Mucosa of descending colon (tissue), 3 donors: Measurements from ENCODE around the gene IQGAP2. TPM values are rescaled to one million over a fixed set of nuclear protein-coding genes. Genes with fewer than 3 reads are reported as not detected.

Experiments
- ATAC-seq: fragments of 200-7000 bp; cut with Tn5 transposase; one replicate; pipeline ENCODE4 v1.9.1; 2020; ENCODE audit warnings: mild to moderate bottlenecking, moderate library complexity
- DNase-seq, 3 donors: peaks; one replicate each; pipeline ENCODE4 v3.0.0-alpha.2; 2020
- H3K36me3 ChIP-seq: fragments of 200-600 bp; one replicate; pipeline ENCODE4 v1.8.0; 2021; ENCODE audit warnings: low read depth, mild to moderate bottlenecking
- H3K4me1 ChIP-seq: fragments of 200-600 bp; one replicate; pipeline ENCODE4 v1.8.0; 2021; ENCODE audit warnings: low read depth, mild to moderate bottlenecking
- H3K4me3 ChIP-seq: fragments of 200-600 bp; one replicate; pipeline ENCODE4 v1.8.0; 2021; ENCODE audit warnings: mild to moderate bottlenecking
- H3K9me3 ChIP-seq: fragments of 200-600 bp; one replicate; pipeline ENCODE4 v1.8.0; 2021; ENCODE audit warnings: mild to moderate bottlenecking
- CTCF ChIP-seq: fragments of 200-600 bp; IDR thresholded peaks from one replicate; pipeline ENCODE4 v1.8.0; 2022; ENCODE audit warnings: antibody characterized with exemption, mild to moderate bottlenecking
- intact Hi-C, 2 donors: fragments of 100-400 bp; cut with DNase I in 1 of 2; cut with micrococcal nuclease in 1 of 2; formaldehyde crosslinking; loops; one replicate each; pipeline versions ENCODE4 v1.11.0 to v1.11.1; 2022; cut with DNase I, micrococcal nuclease
- total RNA-seq, 3 donors: library from RNA; stranded (reverse); fragmentation: NEBNext Ultra II Directional in 2 of 3; extraction: Animal tissue kit (Norgen Biotek cat#: 25700) in 2 of 3; gene quantifications; one replicate each; pipeline versions ENCODE4 v1.2.1 to v1.2.4, GENCODE V29; 2021 to 2023
- donor health status: DM: no; HTN: no; CAD: no; lungs with moderate emphysema.
- donor health status: DM: no; HTN: no; CAD: no.
- donor health status: DM: no; HTN: yes; CAD: no.

IQGAP2 gene
- total RNA-seq, 3 donors from 2014 or later, result 59.7 to 159 (median 84.8) TPM

DNA sequence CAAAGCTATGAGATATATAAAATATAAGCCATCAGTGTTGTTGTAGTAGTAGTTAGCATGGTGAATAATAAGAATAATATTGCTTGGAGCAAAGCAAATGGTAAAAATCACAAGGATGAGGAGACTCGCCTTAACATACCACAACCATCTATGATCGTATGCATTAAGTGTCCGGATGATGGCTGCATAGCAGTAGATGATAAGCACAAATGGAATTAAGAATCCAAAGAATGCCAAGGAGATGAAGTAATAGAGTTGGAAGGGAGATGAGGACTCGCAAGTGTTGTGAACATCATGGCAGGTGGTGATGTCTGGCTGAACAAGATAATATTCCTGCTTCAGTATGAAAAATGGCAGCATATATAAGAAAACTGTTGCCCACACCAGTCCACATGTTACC lies 214.6 kb downstream of the IQGAP2 start:
- no peaks in the 10 kb centered on the region for H3K9me3 ChIP-seq
- no peak for TF ChIP-seq CTCF
- H3K4me3 ChIP-seq, result no peak overlapping the region
- no peak for DNase-seq
- intact Hi-C loops, result no loop called here
- no peak for ATAC-seq
- no peaks in the 10 kb centered on the region for H3K36me3 ChIP-seq
- H3K4me1 ChIP-seq, result no peaks in the 10 kb centered on the region

GRCh38 chr5:76620166-76620565 lies 217.1 kb downstream of the IQGAP2 start:
- ATAC-seq (no peak), DNase-seq (no peak)
- Histone ChIP-seq H3K9me3 (no peaks in the 10 kb centered on the region), H3K36me3 (no peaks in the 10 kb centered on the region), H3K4me1 (no peaks in the 10 kb centered on the region), H3K4me3 (no peak overlapping the region)
- no peak for TF ChIP-seq CTCF
- intact Hi-C loops, result no loop called here

DNA sequence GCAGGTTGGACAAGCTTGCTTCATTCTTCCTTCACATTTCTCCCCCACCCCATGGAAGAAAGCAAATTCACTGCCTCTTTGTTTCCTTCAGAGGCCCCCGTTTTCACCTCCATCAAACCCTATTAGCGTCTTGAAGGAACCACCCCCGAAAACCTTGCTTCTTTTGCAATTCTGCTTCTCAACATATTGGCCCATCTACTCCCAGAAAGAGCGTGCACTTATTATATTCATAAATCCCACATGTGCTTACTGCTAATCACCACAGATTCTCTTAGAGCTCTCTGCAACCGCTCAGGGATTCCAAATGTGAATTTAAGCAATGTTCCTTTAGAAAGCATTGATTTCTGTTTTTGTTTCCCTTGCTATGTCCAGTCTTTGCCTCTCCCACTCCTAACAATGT lies 219.0 kb downstream of the IQGAP2 start:
- DNase-seq, result no peak

GRCh38 chr5:76622973-76623596 lies 220.0 kb downstream of the IQGAP2 start, which contains the start of gene F2RL2:
TSS of gene F2RL2 (minus strand) at chr5:76623403. CDS start at chr5:76623230, 173 bp downstream.
- Histone ChIP-seq H3K4me1 (no peaks in the 10 kb centered on the region), H3K36me3 (no peaks in the 10 kb centered on the region), H3K9me3 (no peaks in the 10 kb centered on the region), H3K4me3 (no peak within 1 kb of the TSS)
- TF ChIP-seq CTCF, result no peak
- DNase-seq, result no peak
- no peak for ATAC-seq
- intact Hi-C loops, result no loop called here

More for the DNA sequence above, 219.0 kb downstream of the IQGAP2 start:
- Histone ChIP-seq H3K9me3 (no peaks in the 10 kb centered on the region), H3K36me3 (no peaks in the 10 kb centered on the region), H3K4me1 (no peaks in the 10 kb centered on the region), H3K4me3 (no peak overlapping the region)
- intact Hi-C loops, result no loop called here
- ATAC-seq, result no peak
- TF ChIP-seq CTCF, result no peak

DNA sequence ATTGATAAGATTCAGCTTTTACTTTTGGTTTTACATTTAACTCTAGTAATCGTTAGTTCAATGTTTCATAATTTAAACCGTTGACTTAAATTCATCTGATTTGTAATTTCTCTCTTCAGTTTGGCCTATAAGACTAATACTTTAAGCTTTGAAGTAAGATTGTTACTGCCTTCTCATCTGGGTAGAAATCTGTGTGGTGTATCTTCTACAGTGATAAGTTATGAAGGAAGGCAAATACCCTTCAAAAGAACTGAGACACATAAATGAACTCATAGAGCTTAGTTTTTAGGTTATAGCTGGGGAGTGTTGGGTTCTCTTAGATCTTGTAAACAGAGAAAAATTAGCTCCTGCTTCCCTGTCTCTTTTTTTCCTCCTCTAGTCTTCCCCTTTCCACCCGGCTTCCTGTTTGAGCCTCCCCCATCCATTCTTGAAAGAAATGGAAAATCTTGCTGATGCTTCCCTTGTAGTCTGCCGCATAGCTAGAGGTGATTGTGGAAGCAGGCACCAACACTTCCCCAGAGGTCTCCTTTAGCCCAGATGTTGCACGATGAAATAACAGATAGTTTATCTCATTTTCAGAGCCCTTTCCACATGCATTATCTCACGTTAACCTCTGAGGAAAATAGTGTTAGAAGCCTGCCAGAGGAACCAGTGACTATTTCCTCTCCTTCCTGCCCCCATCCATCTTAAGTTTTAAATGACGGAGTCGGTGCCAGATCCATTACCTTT lies 222.2 kb downstream of the IQGAP2 start:
- H3K4me1 ChIP-seq, result no peaks in the 10 kb centered on the region
- no peaks in the 10 kb centered on the region for H3K36me3 ChIP-seq
- no peaks in the 10 kb centered on the region for H3K9me3 ChIP-seq
- ATAC-seq (no peak), DNase-seq (no peak)
- no peak overlapping the region for H3K4me3 ChIP-seq
- TF ChIP-seq CTCF, result no peak
- intact Hi-C loops, result no loop called here
